Neutrophil (primary cell): ENCODE results near the gene JDP2.

Experiments used
- H3K27ac ChIP-seq: fragments of 200-600 bp; sonication (generic); 2 replicates; pipeline ENCODE4 v1.5.1; 2016; ENCODE audit warnings: mild to moderate bottlenecking, moderate library complexity
- H3K27me3 ChIP-seq: fragments of 200-600 bp; sonication (generic); 2 replicates; pipeline ENCODE4 v1.6.0; 2016; ENCODE audit warnings: mild to moderate bottlenecking
- H3K36me3 ChIP-seq: fragments of 200-600 bp; sonication (generic); 2 replicates; pipeline ENCODE4 v1.5.1; 2017
- H3K4me1 ChIP-seq, 2 experiments: fragments of 200-600 bp in 1 of 2; sonication (generic) in 1 of 2; 1 replicate in 1 of 2; 2 replicates in 1 of 2; pipeline versions ENCODE4 v1.5.1 to v1.6.1; 2013 to 2016; ENCODE audit warnings: low read depth in 1 of 2, low read length in 1 of 2, mild to moderate bottlenecking in 1 of 2, moderate library complexity in 1 of 2; ENCODE audit not compliant: control insufficient read depth in 1 of 2, insufficient read depth in 1 of 2
- H3K4me3 ChIP-seq, 2 experiments: fragments of 200-600 bp in 1 of 2; sonication (generic) in 1 of 2; 1 replicate in 1 of 2; 2 replicates in 1 of 2; pipeline ENCODE4 v1.5.1; 2013 to 2016; ENCODE audit warnings: low read depth in 1 of 2, low read length in 1 of 2, mild to moderate bottlenecking in 1 of 2, moderate library complexity in 1 of 2
- H3K9me3 ChIP-seq: fragments of 200-600 bp; sonication (generic); 2 replicates; pipeline ENCODE4 v1.5.1; 2016
- CTCF ChIP-seq: fragments of 200-600 bp; sonication (generic); IDR thresholded peaks from 2 replicates; pipeline ENCODE4 v1.5.1; 2016; ENCODE audit warnings: antibody characterized with exemption

The JDP2 gene

GRCh38 chr14:75487155-75487671, 59.4 kb downstream of the JDP2 start:
- Histone ChIP-seq H3K4me3 (no peak overlapping the region), H3K9me3 (no peaks in the 10 kb centered on the region), H3K27ac (no peak overlapping the region), H3K4me1 (peaks cover 3 to 4% of the 10 kb centered on the region in 2 experiments), H3K36me3 (no peaks in the 10 kb centered on the region), H3K27me3 (no peaks in the 10 kb centered on the region)
- no peak for TF ChIP-seq CTCF

GRCh38 chr14:75489480-75489837, 61.6 kb downstream of the JDP2 start:
- no peak for TF ChIP-seq CTCF

GRCh38 chr14:75491376-75491978, 63.7 kb downstream of the JDP2 start:
- Histone ChIP-seq H3K27ac (no peak overlapping the region), H3K4me1 (peaks cover 3 to 16% of the 10 kb centered on the region in 2 experiments), H3K36me3 (no peaks in the 10 kb centered on the region), H3K9me3 (no peaks in the 10 kb centered on the region), H3K4me3 (no peak overlapping the region), H3K27me3 (no peaks in the 10 kb centered on the region)
- TF ChIP-seq CTCF: no peak

More at GRCh38 chr14:75489480-75489837, 61.6 kb downstream of the JDP2 start:
- no peak overlapping the region for H3K4me3 ChIP-seq
- H3K27ac ChIP-seq: no peak overlapping the region
- no peaks in the 10 kb centered on the region for H3K36me3 ChIP-seq
- H3K27me3 ChIP-seq: no peaks in the 10 kb centered on the region
- H3K9me3 ChIP-seq: no peaks in the 10 kb centered on the region
- peaks cover 3 to 4% of the 10 kb centered on the region in 2 experiments for H3K4me1 ChIP-seq

GRCh38 chr14:75492832-75493591, 65.2 kb downstream of the JDP2 start:
- no peak overlapping the region for H3K27ac ChIP-seq
- no peak overlapping the region for H3K4me3 ChIP-seq
- no peaks in the 10 kb centered on the region for H3K27me3 ChIP-seq
- no peaks in the 10 kb centered on the region for H3K36me3 ChIP-seq
- H3K9me3 ChIP-seq: no peaks in the 10 kb centered on the region
- H3K4me1 ChIP-seq: peaks cover 3 to 16% of the 10 kb centered on the region in 2 experiments
- no peak for TF ChIP-seq CTCF

GRCh38 chr14:75493592-75494087, 65.8 kb downstream of the JDP2 start:
- Histone ChIP-seq H3K4me1 (peaks cover 2 to 13% of the 10 kb centered on the region in 2 experiments), H3K27ac (no peak overlapping the region), H3K36me3 (no peaks in the 10 kb centered on the region), H3K9me3 (no peaks in the 10 kb centered on the region), H3K27me3 (no peaks in the 10 kb centered on the region), H3K4me3 (no peak overlapping the region)
- TF ChIP-seq CTCF: no peak
